ENCODE measurements around the gene EGFL7.
A peak's percentile ranks its signal among the peaks of the same experiment; 100 is the strongest.
"Not testable (repeated sequence)": the region's sequence is repeated elsewhere in the genome, so short reads cannot be mapped to it uniquely, and the experiment has no call there.

The EGFL7 gene

DNA sequence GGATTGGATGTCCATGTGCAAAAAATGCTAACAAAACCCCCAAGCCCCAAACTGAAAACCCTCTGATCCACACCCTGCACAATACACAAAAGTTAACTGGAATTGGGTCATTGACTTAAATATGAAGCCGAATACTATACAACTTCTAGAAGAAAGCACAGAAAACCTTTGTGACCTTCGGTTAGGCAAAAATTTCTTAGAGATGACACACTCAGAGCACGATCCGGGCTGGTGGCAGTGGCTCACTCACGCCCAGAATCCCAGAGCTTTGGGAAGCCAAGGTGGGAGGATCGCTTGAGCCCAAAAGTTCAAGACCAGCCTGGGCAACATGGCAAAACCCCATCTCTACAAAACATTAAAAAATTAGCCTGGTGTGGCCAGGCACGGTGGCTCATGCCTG is 47.8 kb downstream of the EGFL7 start:
- no peak overlapping the region for H3K4me3 ChIP-seq (ENCODE audit: low read depth, low read length)
- TF ChIP-seq, protein P1, sequence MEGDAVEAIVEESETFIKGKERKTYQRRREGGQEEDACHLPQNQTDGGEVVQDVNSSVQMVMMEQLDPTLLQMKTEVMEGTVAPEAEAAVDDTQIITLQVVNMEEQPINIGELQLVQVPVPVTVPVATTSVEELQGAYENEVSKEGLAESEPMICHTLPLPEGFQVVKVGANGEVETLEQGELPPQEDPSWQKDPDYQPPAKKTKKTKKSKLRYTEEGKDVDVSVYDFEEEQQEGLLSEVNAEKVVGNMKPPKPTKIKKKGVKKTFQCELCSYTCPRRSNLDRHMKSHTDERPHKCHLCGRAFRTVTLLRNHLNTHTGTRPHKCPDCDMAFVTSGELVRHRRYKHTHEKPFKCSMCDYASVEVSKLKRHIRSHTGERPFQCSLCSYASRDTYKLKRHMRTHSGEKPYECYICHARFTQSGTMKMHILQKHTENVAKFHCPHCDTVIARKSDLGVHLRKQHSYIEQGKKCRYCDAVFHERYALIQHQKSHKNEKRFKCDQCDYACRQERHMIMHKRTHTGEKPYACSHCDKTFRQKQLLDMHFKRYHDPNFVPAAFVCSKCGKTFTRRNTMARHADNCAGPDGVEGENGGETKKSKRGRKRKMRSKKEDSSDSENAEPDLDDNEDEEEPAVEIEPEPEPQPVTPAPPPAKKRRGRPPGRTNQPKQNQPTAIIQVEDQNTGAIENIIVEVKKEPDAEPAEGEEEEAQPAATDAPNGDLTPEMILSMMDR (IDR thresholded peaks at IDR 0.05; ENCODE audit: control insufficient read depth, extremely low read depth, insufficient read depth) = no peak
- DNase-seq (ENCODE audit: low read depth) = no peak

- DNase-seq (ENCODE audit: low read depth); H3K4me3 ChIP-seq (ENCODE audit: low read depth, low read length): not testable (repeated sequence)
Observed at GRCh38 chr9:136711219-136711648, 48.5 kb downstream of the EGFL7 start.

GRCh38 chr9:136711751-136712689 is 49.3 kb downstream of the EGFL7 start, which contains the start of gene DIPK1B:
TSS of gene DIPK1B (plus strand) at chr9:136712572. CDS start at chr9:136712666, 94 bp downstream.
- no peak for DNase-seq (ENCODE audit: low read depth)
- TF ChIP-seq, protein P1 (IDR thresholded peaks at IDR 0.05; ENCODE audit: control insufficient read depth, extremely low read depth, insufficient read depth) = no peak
- H3K4me3 ChIP-seq (ENCODE audit: low read depth, low read length) = peak within 1 kb of the TSS; percentile 79

DNA sequence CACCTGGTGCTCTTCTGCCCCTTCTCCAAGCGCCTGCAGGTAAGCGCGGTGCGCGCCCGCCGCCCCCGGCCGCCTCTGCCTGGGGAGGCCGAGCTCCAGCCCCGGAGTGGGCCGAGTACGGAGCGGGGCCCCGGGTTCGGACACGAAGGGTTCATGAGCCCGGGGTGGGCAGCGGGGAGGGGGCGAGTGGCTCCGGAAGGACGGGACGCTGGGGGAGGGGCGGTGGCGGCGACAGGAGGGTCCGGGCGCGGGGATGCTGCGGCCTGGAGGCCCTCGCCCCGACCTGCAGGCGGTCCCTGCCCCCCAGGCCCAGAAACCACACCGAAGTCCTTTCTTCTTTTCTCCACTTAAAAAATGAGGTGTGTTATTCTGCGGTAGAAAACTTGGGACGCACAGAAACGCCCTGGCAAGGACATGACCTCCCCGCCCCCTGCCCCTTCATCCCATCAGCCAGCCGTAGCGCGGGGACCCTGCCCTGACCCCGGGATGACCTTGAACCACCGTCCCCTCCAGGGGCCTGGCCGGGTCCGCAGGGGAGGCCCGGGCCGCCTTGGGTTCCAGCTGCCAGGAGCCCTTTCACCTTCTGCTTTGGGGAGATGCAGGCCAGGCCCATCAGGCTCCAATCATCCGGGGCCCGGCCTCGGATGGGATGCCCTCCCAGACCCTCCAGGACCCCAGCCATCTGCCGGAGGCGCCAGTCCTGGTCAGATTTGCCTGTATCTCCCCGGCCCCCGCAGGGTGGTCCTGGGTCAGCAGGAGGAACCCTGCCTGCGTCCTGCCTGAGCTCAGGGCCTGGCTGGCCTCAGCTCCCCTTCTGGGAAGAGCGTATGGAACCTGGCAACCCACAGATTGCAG is 50.2 kb downstream of the EGFL7 start:
- no peak for DNase-seq (ENCODE audit: low read depth)
- H3K4me3 ChIP-seq (ENCODE audit: low read depth, low read length) = peak overlapping the region; percentile 79
- TF ChIP-seq, protein P1 (IDR thresholded peaks at IDR 0.05; ENCODE audit: control insufficient read depth, extremely low read depth, insufficient read depth) = no peak

DNA sequence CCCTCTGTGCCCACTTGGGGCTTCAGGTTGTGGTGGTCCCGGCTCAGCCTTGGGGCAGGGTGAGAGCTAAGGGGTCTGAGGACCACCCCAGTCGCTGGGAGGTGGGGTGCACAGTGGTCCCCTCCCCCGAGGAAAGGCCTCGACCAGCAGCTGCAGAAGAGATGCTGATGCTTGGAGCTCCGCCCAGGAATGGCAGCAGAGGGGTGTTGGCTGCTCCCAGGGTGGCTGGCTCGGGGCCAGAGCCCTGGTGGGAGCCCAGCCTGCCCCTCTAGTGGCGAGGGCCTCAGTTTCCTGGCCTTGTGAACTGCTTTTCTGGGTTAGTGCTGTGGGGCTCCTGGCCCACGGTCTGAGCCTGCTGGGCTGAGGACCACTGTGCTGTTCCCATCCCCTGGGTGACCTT is 50.8 kb downstream of the EGFL7 start:
- peak overlapping the region; percentile 79 for H3K4me3 ChIP-seq (ENCODE audit: low read depth, low read length)
- DNase-seq (ENCODE audit: low read depth) = no peak
- TF ChIP-seq, protein P1 (IDR thresholded peaks at IDR 0.05; ENCODE audit: control insufficient read depth, extremely low read depth, insufficient read depth) = no peak

- no peak for DNase-seq (ENCODE audit: low read depth)
- no peak overlapping the region for H3K4me3 ChIP-seq (ENCODE audit: low read depth, low read length)
Observed at GRCh38 chr9:136714096-136714892, 51.6 kb downstream of the EGFL7 start.

More at GRCh38 chr9:136714096-136714892, 51.6 kb downstream of the EGFL7 start:
- TF ChIP-seq, protein P1 (IDR thresholded peaks at IDR 0.05; ENCODE audit: control insufficient read depth, extremely low read depth, insufficient read depth) = no peak
